Stimulated activated CD8-positive, alpha-beta memory T cell treated with anti-CD3 and anti-CD28 coated beads, Interleukin-15, amount 100 ng/mL, for 1 hour (primary cell): ENCODE measurements around the gene MYO3B.

ENCODE experiments used
- DNase-seq: peaks from one replicate; pipeline ENCODE4 v3.0.0-alpha.2; 2020; ENCODE audit warnings: low read depth

MYO3B gene

GRCh38 chr2:170235860-170236679 is 58.1 kb downstream of the MYO3B start:
- no peak for DNase-seq

GRCh38 chr2:170236680-170237047 is 58.7 kb downstream of the MYO3B start:
- no peak for DNase-seq

- no peak for DNase-seq
These were observed 59.7 kb downstream of the MYO3B start for GRCh38 chr2:170237572-170238120.

GRCh38 chr2:170238776-170239175 is 60.8 kb downstream of the MYO3B start:
- DNase-seq: no peak

- no peak for DNase-seq
These were observed 62.7 kb downstream of the MYO3B start for GRCh38 chr2:170240629-170241028.

GRCh38 chr2:170241756-170242155 is 63.8 kb downstream of the MYO3B start:
- DNase-seq: no peak

GRCh38 chr2:170243118-170243837 is 65.3 kb downstream of the MYO3B start:
- DNase-seq: no peak

GRCh38 chr2:170243898-170244297 is 66.0 kb downstream of the MYO3B start:
- no peak for DNase-seq

GRCh38 chr2:170244555-170244954 is 66.6 kb downstream of the MYO3B start:
- no peak for DNase-seq

GRCh38 chr2:170245312-170245711 is 67.4 kb downstream of the MYO3B start:
- DNase-seq: no peak

GRCh38 chr2:170247333-170247732 is 69.4 kb downstream of the MYO3B start:
- DNase-seq: no peak

- no peak for DNase-seq
These were observed 70.0 kb downstream of the MYO3B start for GRCh38 chr2:170247882-170248393.

- no peak for DNase-seq
These were observed 70.8 kb downstream of the MYO3B start for GRCh38 chr2:170248574-170249393.

- DNase-seq: no peak
These were observed 71.8 kb downstream of the MYO3B start for GRCh38 chr2:170249761-170250160.

GRCh38 chr2:170250584-170250983 is 72.6 kb downstream of the MYO3B start:
- no peak for DNase-seq

- DNase-seq: no peak
These were observed 74.5 kb downstream of the MYO3B start for GRCh38 chr2:170252414-170252813.

GRCh38 chr2:170253721-170254230 is 75.8 kb downstream of the MYO3B start:
- DNase-seq: no peak

- DNase-seq: no peak
These were observed 76.4 kb downstream of the MYO3B start for GRCh38 chr2:170254293-170254732.

- no peak for DNase-seq
These were observed 77.2 kb downstream of the MYO3B start for GRCh38 chr2:170255137-170255536.

- no peak for DNase-seq
These were observed 78.0 kb downstream of the MYO3B start for GRCh38 chr2:170255971-170256370.

- no peak for DNase-seq
These were observed 80.4 kb downstream of the MYO3B start for GRCh38 chr2:170258382-170258781.

- no peak for DNase-seq
These were observed 82.2 kb downstream of the MYO3B start for GRCh38 chr2:170260188-170260587.
